Nephron (organoid): ENCODE measurements around the gene LBHD2.

Experiments used
- H3K27ac Mint-ChIP-seq, 3 experiments: 2 replicates each; pipeline ENCODE4 v1.8.0; 2020; ENCODE audit warnings: mixed read lengths in 3 of 3, mild to moderate bottlenecking in 2 of 3, moderate library complexity in 1 of 3
- H3K27me3 Mint-ChIP-seq: 2 replicates; pipeline ENCODE4 v1.8.0; 2021; ENCODE audit warnings: low read depth, mild to moderate bottlenecking, moderate library complexity, mixed read lengths
- H3K36me3 Mint-ChIP-seq: 2 replicates; pipeline ENCODE4 v1.8.0; 2020; ENCODE audit warnings: low read depth, mixed read lengths
- H3K4me1 Mint-ChIP-seq: 2 replicates; pipeline ENCODE4 v1.8.0; 2020; ENCODE audit warnings: mixed read lengths
- H3K4me3 Mint-ChIP-seq, 3 experiments: 2 replicates each; pipeline ENCODE4 v1.8.0; 2020; ENCODE audit warnings: mild to moderate bottlenecking in 3 of 3, mixed read lengths in 3 of 3, moderate library complexity in 2 of 3
- H3K9me3 Mint-ChIP-seq: 2 replicates; pipeline ENCODE4 v1.8.0; 2020; ENCODE audit warnings: mixed read lengths
- CTCF ChIP-seq, 3 experiments: fragments of 200-600 bp; sonication (generic); IDR thresholded peaks; one replicate each; pipeline ENCODE4 v1.5.0; 2021; ENCODE audit warnings: antibody characterized with exemption in 3 of 3; ENCODE audit not compliant: unreplicated experiment in 3 of 3

Gene LBHD2

GRCh38 chr14:103133210-103134140, 49.5 kb downstream of the LBHD2 start:
- H3K4me3 Mint-ChIP-seq, result no peak overlapping the region
- peaks cover 42% of the 10 kb centered on the region for H3K4me1 Mint-ChIP-seq
- H3K27ac Mint-ChIP-seq, result no peak overlapping the region
- TF ChIP-seq CTCF (IDR thresholded peaks at IDR 0.05; ENCODE audit: unreplicated experiment in 3 of 3), result no peak
- no peaks in the 10 kb centered on the region for H3K9me3 Mint-ChIP-seq
- peaks cover 13% of the 10 kb centered on the region for H3K36me3 Mint-ChIP-seq
- peaks cover 15% of the 10 kb centered on the region for H3K27me3 Mint-ChIP-seq

- H3K4me1 Mint-ChIP-seq, result peaks cover 39% of the 10 kb centered on the region
- no peaks in the 10 kb centered on the region for H3K9me3 Mint-ChIP-seq
- TF ChIP-seq CTCF (IDR thresholded peaks at IDR 0.05; ENCODE audit: unreplicated experiment in 3 of 3), result no peak
- peaks cover 12% of the 10 kb centered on the region for H3K27me3 Mint-ChIP-seq
- peak overlapping the region in 1 of 3 experiments; percentile 31 for H3K27ac Mint-ChIP-seq
- peaks cover 13% of the 10 kb centered on the region for H3K36me3 Mint-ChIP-seq
- no peak overlapping the region for H3K4me3 Mint-ChIP-seq
Measured at GRCh38 chr14:103134405-103134804, 50.4 kb downstream of the LBHD2 start.

- Mint-ChIP-seq H3K27me3 (peaks cover 7% of the 10 kb centered on the region), H3K4me3 (no peak overlapping the region), H3K9me3 (no peaks in the 10 kb centered on the region), H3K27ac (peak overlapping the region in 1 of 3 experiments; percentile 31), H3K4me1 (peaks cover 44% of the 10 kb centered on the region), H3K36me3 (peaks cover 13% of the 10 kb centered on the region)
- no peak for TF ChIP-seq CTCF (IDR thresholded peaks at IDR 0.05; ENCODE audit: unreplicated experiment in 3 of 3)
Measured at GRCh38 chr14:103134919-103135318, 50.9 kb downstream of the LBHD2 start.

GRCh38 chr14:103135333-103136260, 51.6 kb downstream of the LBHD2 start:
- H3K9me3 Mint-ChIP-seq, result no peaks in the 10 kb centered on the region
- peaks cover 5% of the 10 kb centered on the region for H3K27me3 Mint-ChIP-seq
- H3K36me3 Mint-ChIP-seq, result peaks cover 13% of the 10 kb centered on the region
- TF ChIP-seq CTCF (IDR thresholded peaks at IDR 0.05; ENCODE audit: unreplicated experiment in 3 of 3), result no peak
- H3K27ac Mint-ChIP-seq, result peak overlapping the region in 1 of 3 experiments; percentile 59
- H3K4me3 Mint-ChIP-seq, result peak overlapping the region in 1 of 3 experiments; percentile 32
- H3K4me1 Mint-ChIP-seq, result peaks cover 48% of the 10 kb centered on the region

- H3K36me3 Mint-ChIP-seq, result peaks cover 13% of the 10 kb centered on the region
- TF ChIP-seq CTCF (IDR thresholded peaks at IDR 0.05; ENCODE audit: unreplicated experiment in 3 of 3), result no peak
- peak overlapping the region; percentile 37 to 71 (median 63) for H3K27ac Mint-ChIP-seq
- peaks cover 5% of the 10 kb centered on the region for H3K27me3 Mint-ChIP-seq
- no peaks in the 10 kb centered on the region for H3K9me3 Mint-ChIP-seq
- H3K4me1 Mint-ChIP-seq, result peaks cover 47% of the 10 kb centered on the region
- peak overlapping the region in 2 of 3 experiments; percentile 18 to 30 for H3K4me3 Mint-ChIP-seq
Measured at GRCh38 chr14:103136388-103137271, 52.6 kb downstream of the LBHD2 start.
